Measurements from ENCODE around the gene DCUN1D2.

Gene DCUN1D2

DNA sequence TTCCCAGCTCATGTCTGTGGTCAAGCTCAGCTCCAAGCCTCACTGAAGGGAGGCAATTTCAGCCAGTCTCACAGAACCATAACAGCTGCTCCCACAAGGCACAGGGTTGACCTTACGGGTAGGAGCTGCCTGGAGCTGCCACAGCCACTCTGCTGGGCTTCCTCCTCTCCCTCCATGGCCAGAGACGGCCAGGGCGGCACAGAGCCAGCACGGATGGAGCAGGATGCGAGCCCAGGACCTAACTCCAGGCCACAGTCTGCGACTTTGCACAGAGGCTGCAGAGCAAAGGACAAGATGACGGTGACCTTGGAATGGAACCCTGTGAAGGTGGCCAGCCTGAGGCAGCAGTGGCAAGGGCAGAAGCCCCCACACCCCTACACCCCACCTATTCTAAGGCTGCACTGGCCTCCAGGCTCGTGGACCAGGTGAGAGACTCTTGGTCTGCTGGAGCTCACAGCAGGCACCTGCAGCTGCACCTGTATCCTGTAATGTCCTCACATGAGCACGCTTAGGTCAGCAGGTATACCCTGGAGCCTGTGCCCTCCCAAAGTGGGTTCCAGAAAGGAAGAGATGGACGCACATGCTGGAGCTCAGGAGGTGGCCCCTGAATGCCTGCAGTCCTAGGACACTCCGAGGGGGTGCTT, 66.9 kb downstream of the DCUN1D2 start:
- DNase-seq (ENCODE audit: low read depth, low spot score): no peak

GRCh38 chr13:113422807-113423519, 67.5 kb downstream of the DCUN1D2 start:
- no peak for DNase-seq (ENCODE audit: low read depth, low spot score)

GRCh38 chr13:113421673-113422270, 68.7 kb downstream of the DCUN1D2 start:
- peak; percentile 76 for DNase-seq (ENCODE audit: low read depth, low spot score)

GRCh38 chr13:113420833-113421600, 69.5 kb downstream of the DCUN1D2 start:
- no peak for DNase-seq (ENCODE audit: low read depth, low spot score)

DNA sequence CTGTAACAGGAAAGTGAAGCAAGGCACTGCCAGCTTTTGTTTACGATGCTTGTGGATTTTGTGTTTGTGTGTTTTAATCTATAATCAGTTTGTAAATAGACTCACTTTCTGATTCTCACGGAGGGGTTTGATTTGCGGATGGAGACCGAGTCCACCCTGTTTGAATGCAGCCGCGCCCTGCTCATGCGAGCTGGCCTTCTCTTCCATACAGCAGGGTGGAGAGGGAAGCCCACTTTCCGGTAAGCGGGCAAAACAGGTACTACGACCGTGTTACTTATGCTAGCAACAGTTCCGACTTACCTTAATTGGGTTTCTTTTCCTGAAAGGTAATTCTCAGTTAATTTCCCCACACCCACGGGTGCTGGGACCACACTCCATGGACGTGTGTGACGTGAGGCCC, 70.3 kb downstream of the DCUN1D2 start:
- no peak for DNase-seq (ENCODE audit: low read depth, low spot score)

GRCh38 chr13:113419531-113420193, 70.8 kb downstream of the DCUN1D2 start:
- DNase-seq (ENCODE audit: low read depth, low spot score): no peak

DNA sequence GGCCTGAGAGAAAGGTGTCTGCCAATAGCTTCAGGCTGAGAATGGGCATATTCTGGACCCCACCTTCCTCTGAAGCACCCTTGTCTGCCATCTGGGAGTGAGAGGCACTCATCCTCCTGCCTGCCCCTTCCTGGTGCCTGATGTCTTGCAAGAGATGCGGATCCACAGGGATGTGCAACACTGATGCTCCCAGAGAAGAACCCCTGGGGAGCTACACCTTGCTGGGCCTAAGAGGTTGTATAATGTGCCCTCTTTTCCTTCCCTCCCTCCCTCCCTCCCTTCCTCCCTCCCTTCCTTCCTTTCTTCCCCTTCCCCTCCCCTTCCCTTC, 71.8 kb downstream of the DCUN1D2 start:
- no peak for DNase-seq (ENCODE audit: low read depth, low spot score)

DNA sequence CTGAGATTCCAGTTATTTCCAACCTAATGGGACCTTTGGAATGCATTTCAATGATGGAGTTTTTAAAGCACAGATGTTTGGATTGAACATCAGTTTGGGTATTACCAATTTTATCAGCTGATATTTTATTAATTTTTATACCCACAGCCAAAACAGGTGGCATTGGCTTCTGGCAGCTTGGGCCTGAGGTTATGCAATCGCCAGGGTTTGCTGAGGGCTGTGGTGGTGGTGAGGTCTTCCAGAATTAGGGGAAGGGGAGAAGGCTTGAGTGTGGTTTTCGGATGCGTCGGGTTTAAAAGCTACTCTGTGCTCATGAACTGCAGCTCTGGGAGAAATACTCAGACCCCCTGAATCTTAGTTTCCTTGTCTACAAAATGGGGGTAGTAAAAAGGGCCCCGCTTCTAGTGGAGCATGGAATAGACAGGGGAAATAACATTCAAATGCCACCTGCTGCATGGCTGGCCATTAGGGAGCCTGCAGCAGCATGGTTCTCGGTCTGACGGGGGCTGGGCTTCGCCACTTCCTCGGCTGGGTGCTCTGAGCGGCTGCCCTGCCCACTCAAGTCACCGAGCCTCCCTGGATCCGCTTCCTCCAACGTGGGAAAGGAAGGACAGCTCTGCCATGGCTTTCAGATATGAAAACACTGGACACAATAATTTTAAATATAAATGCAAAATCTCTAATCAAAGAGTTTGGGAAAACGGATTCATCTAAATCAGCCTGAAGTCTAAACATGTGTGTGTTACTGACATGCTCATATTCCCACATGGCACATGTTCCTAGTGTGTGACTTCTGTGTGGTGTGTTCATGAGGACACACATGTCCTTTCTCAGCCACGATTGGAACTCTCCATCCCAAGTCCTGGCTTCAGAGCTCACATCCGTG, 72.4 kb downstream of the DCUN1D2 start:
- no peak for DNase-seq (ENCODE audit: low read depth, low spot score)

GRCh38 chr13:113417008-113417751, 73.3 kb downstream of the DCUN1D2 start:
- peak; percentile 1 for DNase-seq (ENCODE audit: low read depth, low spot score)

DNA sequence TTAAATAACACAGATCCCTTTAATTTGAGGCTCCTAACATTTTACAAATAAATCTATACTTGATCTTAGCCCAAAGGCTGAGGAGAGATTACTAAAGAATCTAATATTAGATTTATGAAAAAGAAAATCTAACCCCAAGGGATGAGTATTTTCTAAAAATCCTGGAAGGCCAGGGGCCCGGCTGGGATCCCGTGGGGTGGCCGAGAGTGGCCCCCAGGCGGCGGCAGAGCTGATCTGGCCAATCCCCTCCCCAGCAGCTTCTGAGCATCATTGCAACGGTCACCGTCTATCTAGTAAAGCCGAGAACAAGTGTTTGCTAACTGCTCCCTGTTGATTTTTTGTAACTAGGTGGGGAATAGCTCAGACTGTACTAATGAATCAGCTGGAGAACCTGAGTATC, 74.7 kb downstream of the DCUN1D2 start:
- DNase-seq (ENCODE audit: low read depth, low spot score): no peak

- no peak for DNase-seq (ENCODE audit: low read depth, low spot score)
Observed at GRCh38 chr13:113415032-113415431, 75.5 kb downstream of the DCUN1D2 start.

GRCh38 chr13:113414335-113414734, 76.2 kb downstream of the DCUN1D2 start:
- no peak for DNase-seq (ENCODE audit: low read depth, low spot score)

DNA sequence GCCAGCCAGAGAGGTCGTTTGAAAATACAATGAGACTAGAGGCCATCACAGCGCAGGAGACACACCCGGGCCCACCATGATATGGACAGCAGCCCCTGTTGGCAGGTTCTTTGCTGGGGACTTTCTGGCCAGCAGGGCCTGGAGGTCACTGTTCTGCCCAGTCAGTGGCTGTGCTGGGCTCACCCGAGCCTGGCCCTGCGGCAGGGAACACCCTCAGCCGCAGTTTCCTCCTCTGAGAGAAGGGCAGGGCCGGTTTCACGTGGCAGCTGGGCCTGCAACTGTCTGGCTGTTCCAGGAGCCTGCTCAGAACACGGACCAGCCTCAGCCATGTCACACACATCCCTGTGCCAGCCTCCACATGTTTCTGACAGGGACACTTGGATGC, 76.6 kb downstream of the DCUN1D2 start:
- no peak for DNase-seq (ENCODE audit: low read depth, low spot score)

DNA sequence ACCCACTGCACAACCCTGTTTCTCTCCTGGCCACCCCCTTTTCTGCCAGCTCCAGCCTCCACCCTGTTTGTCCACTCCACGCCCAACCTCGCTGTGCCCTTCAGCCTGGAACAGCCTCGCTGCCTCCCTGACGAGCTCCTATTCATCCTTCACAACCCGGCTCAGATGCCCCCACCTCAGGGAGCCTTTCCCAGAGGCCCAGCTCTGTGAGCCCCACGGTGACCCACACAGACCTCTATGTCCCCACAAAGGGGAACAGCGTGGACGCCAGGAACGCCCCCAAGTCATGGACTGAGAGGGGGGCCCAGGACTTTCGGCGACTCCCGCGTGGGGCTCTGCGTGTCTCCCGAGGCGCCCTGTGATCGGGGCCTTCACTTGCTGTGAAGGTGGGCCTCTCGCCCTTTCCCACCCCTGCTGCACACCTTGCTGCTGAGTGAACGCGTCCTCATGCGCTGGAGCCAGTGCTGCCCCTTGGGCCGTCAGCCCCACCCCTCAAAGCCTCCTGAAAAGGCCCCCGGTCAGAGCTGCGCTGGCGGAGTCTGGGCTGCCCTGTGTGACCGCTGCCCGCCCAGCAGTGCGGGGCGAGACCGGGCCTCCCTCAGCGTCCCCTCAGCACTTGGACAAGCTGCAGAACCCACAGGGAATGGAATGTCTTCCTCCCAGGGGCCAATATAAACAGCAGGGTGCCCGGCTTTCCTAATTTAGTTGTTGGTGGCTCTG, 77.2 kb downstream of the DCUN1D2 start:
- DNase-seq (ENCODE audit: low read depth, low spot score): peak; percentile 56

DNA sequence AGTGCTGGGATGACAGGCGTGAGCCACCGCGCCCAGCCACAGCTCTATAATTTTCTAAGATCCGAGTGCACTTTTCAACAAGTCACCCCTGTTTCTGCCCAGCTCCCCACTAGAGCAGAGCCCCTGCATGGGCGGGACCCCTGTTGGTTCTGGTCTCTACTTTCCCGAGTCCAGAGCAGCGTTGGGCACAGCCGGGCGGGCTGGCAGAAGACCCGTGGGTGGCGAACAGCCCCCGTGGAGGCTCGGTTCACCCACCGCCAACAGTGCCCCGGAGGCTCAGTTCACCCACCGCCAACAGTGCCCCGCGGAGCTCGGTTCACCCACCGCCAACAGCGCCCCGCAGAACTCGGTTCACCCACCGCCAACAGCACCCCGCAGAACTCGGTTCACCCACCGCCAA, 78.1 kb downstream of the DCUN1D2 start:
- no peak for DNase-seq (ENCODE audit: low read depth, low spot score)

DNA sequence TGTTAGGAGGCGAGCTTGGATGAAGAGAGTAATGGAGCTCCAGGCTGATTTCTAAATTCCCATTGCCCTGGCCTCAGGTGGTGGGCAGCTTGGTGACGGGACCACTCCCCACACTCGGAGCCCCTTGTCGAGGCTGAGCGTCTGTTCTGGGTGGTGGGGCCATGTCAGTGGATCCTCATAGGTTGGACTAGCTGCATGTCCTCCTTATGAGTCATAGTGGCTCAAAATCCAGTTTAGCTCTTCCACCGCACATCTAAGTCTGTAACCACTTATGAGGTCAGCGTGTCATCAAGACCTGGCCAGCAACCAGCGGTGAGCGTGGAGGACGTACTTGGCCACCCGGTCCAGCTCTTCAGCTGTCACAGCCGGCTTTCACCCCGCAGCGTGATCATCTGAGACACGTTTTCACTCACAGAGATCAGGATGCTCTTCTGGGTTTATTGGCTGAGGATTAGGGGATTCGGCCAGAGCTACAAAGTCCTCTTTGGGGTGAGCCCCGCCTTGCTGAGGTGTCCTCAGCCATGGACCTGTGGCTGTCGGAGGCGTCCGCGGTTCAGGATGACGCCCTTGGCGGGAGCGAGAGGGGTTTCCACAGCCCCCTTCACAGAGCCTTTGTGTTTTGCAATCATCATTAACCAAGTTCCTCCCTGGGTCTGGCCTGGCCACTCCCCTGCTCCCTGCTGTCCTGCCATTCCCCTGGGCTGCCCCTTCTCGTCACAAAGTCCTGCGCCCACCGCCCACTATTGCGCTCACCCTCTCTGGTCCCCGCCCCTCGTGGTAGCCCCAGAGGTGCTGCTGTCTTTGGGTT, 79.1 kb downstream of the DCUN1D2 start:
- peak; percentile 35 for DNase-seq (ENCODE audit: low read depth, low spot score)

- peak; percentile 20 for DNase-seq (ENCODE audit: low read depth, low spot score)
Observed at GRCh38 chr13:113410472-113411201, 79.9 kb downstream of the DCUN1D2 start.

DNA sequence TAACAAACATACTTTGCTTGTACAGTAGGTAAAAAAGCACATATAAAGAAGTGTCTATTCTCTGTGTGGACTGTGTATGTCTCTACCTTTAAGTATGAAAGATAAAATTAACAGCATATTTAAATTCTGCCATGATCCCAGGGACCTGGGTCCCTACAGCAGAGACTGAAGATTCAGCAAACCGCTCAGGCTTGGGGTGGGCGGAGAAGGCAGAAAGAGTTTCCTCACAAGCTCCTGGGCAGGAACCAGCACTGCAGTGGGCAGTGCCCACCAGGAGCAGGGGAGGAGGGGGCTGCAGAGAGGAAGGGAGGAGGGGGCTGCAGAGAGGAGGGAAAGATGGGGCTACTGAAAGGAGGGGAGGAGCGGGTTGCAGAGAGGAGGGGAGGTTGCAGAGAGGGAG, 81.9 kb downstream of the DCUN1D2 start:
- no peak for DNase-seq (ENCODE audit: low read depth, low spot score)

All from ELF-1 (cell line).